ENCODE measurements around the gene MTHFD2L.

DNA sequence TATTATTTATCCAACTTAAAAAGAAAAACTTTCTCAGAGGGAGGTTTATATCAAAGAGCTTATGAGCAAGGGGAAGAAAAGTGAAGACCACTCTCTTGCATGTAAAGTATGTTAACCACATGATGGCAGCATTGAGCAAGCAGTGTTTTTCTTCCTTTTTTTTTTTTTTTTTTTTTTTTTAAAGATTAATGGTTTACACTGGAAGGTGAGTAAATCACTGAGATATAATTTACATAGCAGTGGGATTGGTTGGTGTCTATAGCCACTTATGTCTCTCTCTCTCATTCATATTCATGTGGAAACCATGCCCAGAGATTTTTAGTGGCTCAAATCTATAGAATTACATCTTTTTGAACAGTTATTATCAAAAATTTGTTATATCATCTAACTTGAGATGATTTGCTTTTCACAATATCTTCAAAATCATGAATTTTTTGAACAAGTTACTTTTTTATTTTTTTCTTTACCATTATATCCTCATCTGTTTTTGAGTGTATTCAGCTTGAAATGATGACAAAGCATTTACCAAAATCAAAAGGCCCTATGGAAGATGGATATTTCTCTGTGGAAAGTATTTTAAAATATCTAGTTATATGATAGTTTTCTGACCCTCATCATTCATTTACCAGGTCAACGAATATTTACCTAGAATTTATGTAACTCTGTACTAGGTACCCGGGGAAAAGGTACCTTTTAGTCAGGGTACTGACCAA lies 31.6 kb downstream of the MTHFD2L start:
- TF ChIP-seq POLR2A (IDR thresholded peaks at IDR 0.05; ENCODE audit: low read depth, low read length): no peak
- TF ChIP-seq POLR2AphosphoS5 (IDR thresholded peaks at IDR 0.05; ENCODE audit: low read depth, low read length): no peak

All from GM12891 (cell line).